Measurements from ENCODE around the gene DLG5.

The DLG5 gene

DNA sequence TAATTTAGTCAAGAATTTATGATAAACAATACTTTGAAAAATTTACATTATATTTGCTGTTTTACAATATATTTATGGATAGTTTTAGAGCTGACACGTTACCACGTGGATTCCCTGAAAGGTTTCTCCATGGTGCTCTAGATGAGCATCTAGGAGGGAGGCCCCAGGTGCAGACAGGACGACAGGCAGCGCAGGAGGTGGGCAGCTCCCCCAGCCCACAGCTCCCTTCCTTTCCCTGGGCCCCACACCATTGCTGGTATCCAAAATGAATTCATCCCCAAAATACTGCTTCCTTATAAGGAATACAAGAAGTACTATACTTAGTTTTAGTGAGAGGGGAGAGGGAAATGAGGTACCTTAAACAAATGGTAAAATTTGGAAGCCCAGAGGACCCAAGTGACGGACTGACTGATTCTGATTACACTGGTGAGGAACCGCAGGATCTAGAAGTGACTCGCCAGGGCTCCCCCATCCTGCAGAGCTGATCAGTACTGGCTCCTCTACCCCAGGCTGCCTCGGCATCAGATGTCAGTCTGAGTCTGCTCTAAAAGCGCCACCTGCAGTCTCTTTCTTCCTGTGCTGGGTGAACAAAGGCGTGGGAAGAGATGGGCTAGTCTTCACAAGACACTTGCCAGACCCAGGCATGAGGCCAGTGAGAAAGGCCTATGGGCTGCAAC lies 89.2 kb downstream of the DLG5 start:
- no peak for DNase-seq

DNA sequence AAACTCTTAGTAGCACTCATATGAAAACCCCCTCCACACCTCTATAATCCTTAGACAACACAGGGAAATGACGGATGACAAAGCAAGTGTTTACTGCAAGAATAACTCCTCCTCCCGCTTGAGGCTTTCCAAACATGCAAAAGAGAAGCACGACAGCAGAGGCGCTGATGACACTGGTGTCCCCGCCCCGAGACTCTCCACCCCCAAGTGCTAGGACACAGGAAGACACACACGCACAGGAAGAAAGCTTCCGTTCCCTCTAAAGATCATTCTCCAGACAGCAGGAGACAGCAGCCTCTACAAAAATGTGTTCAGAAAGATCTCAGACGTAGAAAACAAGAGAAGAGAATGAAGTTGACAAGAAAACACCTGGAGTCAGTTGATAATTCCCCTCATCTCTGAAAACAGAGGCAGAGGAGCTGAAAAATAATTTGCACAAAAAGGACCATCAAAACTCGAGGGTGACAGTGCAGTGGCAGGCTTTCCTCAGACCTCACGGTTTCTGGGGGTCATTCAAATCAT lies 90.2 kb downstream of the DLG5 start:
- DNase-seq, result no peak

DNA sequence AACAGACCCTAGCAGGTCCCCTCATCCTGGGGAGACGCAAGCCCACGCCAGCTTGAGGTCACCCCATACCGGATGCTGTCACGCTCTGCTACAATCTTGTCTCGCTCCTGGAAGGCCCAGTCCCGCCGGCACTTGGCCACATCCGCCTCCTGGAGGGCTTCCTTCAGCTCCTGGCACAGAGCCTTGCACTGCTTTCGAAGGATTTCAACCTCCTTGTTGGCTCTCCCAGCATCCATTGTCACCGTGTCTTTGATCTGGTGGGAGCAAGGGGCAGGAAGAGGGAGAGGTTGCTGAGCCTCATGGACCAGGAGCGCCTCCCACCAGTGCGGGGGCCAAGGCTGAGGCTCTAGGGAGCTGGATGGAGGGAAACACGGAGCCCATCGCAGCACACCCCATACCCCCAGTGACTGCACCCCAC lies 90.9 kb downstream of the DLG5 start:
- DNase-seq, result no peak

DNA sequence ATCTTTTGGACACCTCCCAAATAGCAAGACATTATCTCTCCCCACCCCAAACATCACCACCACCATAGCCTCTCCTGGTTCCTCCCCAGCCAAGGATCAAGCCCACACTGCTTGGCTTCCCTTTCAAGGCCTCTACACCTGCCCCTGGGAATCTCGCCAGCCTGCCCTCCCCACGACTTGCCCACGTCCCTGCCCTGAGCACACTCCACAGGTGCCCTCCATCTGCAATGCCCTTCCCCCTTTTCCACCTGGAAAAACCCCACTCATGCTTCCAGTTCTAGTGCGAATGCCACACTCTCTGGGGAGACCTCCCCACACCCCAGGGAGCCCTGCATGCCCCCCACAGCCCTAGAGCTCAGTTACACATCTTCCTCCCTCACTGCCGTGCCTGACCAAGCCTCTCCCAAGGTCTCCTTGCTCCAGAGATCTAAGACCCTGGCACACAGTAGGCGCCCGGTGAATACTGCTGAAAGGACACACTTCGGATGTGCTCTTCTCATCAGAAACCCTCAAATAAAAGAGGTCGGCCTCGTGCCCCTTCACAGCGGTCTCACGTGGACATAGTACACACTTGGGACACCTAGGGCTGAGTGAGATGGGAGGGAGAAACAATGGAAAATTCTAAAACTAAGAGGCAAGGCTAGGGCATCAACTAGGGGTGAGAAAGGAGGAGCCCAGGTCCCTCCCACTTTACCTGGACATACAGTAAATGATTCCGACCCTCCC lies 91.4 kb downstream of the DLG5 start:
- DNase-seq, result no peak

DNA sequence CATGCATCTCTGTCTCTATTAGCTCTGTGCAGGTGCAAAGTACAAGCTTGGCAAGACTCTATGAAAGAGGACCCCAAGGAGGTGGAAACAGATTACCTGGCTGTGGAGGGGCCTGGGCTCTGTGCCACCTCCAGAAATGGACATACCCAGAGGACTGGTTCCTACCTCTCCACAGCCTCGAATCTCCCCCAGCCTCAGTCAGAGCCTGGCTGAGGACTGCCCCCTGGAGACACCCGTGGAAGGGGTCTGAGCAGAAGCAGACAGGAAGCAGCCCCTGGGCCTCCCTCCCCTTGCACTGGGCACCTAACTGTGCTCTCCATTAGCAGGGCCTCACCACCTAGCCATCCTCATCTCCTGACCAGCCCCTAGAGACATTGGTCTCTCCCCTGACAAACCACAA lies 92.0 kb downstream of the DLG5 start:
- no peak for DNase-seq

DNA sequence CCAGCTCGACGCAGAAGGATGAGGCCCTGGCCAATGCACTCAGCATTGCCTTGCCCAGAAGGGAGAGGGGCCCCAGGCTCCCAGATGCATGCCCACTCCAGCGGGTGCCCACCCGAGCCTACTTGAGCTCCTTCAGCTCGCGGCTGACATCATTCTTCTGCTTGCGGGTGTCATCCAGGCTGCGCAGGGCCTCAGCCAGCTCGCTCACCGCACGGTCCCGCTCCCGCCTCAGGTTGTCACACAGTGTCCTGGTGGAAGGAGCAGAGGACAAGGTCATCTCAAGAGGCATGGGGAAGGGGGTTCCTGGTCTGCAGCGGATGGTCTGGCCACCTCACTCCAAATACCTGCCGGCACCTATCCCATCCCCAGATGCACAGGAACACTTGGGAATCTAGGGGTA lies 92.8 kb downstream of the DLG5 start:
- DNase-seq, result no peak

DNA sequence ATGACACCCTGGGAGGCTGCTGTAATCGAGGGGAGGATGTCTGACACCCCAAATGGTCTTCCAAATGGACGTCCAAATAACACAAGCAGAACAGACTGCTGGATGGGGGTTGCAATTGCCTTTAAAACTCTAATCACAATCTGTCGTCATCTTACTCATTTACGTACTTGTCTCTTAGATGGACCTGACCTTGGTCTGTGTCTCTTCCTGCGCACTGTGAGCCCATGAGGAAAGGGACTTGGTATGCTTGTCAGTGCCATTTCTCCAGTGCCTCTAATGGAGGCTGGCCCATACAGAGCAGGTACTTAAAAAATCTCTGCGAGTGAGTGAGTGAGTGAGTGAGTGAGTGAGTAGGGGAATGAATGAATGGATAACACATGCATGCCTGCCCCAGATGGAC lies 93.3 kb downstream of the DLG5 start:
- DNase-seq, result no peak

DNA sequence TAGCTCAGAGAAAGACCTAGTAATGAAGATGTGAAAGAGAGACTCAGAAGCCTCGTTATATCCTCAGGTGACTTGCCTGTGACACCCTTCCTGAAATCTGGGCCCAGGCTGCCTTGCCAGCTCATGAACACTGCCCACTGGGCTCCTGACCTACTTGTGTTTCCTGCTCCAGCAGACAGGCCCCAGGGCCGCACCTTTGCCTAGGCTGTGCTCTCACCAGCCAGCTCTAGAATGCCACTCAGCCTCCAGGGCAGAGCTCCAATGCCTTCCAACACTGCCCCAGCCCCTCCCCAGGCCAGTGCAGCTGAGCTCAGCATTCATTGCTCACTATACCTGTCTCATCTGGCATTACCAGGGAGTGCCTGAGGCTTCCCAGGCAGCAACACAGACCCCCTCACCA lies 94.3 kb downstream of the DLG5 start:
- no peak for DNase-seq

DNA sequence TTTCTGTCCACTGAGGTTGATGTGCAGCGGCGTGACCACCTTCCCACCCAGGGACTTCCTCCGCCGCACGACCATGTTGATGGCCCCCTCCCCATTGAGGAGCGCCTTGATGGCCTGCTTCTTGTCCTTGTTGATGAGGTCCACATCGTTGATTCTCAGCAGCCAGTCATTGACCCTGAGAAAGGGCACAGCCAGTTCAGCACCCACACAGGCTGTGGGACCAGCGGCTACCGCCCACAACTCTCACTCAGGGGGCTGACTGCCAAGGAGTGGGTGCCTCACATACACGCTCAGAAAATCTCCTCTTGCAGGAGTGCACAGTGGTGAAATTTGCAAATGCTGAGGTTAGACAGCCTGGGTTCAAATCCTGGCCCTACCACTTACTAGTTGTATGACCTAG lies 97.2 kb downstream of the DLG5 start:
- DNase-seq, result no peak

DNA sequence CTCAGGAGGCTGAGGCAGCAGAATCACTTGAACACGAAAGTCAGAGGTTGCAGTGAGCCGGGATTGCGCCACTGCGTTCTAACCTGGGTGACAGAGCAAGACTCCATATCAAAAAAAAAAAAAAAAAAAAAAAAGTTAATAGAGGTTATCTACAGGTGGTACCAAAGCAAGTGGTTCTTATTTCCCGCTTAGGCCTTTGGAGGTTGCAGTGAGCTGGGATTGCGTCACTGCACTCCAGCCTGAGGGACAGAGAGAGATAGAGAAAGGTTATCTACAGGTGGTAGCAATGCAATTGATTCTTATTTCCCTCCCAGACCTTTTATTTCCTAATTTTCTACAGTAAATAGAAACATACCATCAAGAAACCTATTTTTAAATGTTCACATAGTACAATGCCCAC lies 98.2 kb downstream of the DLG5 start:
- no peak for DNase-seq

DNA sequence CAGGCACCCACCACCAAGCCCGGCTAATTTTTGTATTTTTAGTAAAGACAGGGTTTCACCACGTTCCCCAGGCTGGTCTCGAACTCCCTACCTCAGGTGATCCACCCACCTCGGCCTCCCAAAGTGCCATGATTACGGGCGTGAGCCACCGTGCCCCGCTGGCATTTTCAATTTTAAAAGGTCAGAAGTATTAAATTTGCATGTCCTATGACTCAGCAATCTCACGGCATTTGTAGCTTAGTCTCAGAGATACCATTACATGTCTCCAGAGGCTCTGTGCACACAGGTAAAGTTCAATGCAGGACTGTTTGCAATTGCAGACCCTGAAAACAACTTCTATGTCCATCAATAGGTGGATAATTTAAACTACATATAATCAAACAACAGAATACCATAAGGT lies 99.2 kb downstream of the DLG5 start:
- DNase-seq, result no peak

DNA sequence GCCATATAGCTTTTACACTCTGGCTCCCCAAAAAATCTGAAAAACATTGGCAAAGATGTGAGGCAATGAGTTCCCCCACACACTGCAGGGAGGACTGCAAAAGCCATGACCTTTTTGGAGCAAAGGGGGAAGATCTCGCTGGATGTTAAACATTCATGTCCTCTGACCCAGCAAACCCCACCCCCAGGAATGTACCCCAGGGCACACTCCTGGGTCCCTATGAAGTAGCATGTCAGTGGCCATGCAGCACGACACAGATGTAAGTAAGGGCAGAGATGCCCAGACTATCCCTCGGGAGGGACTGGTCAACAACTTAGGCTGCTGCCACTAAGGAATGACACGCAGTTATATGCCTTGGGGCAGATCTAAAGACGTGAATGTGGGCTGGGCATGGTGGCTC lies 100.6 kb downstream of the DLG5 start:
- no peak for DNase-seq

DNA sequence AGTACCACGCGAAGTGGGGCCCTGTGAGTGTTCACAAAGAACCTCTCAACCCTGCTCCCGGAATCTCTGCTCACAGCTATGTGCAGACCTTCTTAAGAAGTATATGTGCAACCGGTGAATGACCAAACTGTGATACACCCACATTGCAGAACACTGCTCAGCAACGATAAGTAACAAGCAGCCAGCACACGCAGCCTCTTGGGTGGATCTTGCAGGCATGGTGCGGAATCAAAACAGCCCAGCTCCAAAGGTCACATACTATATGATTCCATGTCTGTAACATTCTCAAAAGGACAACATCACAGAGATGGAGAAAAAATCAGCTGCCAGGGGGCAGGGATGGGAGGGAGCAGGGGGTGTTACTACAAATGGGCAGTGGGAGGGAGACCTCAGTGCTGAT lies 101.6 kb downstream of the DLG5 start:
- no peak for DNase-seq

DNA sequence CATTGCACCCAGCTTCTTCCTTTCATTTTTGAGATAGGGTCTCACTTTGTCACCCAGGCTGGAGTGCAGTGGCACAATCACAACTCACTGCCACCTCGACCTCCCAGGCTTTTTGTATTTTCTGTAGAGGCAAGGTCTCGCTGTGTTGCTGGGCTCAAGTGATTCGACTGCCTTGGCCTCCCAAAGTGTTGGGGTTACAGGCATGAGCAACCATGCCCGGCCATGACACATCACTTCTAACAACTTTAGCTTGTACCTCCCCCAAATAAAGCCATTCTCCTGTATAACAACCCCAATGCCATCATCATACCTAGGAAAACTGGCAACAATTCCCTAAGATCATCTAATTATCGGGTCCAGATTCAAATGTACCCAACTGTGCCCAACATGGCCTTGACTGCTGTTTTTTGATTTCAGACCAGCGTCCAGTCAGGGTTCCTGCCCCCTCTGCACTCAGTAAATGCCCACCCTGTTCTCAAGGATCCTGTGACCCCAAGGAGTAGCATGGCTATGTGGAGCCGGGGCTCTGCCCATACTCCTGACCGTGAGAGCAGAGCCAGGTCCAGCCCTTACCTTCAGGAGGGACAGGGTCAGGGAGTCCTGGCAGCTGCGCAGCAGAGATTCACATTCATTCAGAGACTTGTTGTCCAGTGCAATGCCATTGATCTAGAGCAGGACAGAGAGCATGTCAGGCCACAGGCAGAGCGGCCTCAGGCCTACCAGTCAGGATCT lies 102.6 kb downstream of the DLG5 start:
- no peak for DNase-seq

DNA sequence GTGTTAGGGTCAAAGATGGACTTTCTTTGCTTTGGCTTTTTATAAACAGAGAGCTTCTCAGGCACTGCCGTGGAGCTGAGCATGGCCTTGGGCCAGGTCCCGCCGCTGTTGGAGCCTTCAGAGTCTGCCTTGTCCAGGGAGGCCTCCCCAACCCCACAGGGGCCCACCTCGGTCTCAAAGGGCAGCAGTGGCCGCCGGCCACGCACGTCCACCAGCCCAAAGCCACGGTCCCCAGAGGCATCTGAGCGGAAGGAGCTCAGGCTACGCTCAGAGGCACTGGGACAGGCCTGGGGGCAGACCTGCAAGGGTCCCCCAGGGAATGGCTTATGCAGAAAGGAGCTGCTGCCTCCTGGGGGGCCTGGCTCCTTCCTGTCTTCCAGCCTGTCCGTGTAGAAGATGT lies 105.0 kb downstream of the DLG5 start:
- no peak for DNase-seq

DNA sequence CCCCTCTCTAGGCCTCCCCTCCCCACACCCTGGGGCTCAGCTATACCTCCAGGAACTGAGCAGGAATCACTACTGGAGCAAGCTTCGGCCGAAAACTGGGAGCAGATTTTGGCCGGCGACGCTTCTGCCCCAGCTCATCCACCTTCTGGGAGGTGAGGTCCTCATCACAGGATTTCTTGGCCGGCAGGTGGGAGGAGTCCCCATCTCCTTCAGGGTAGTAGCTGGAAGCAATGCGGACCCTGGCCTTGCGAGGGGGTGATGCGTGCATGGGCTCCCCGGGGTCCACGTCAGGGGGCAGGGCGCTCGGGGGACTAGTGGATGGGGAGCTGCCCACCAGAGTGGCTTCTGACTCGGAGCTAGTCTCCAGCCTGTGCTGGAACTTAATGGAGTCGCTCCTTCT lies 105.5 kb downstream of the DLG5 start:
- no peak for DNase-seq

DNA sequence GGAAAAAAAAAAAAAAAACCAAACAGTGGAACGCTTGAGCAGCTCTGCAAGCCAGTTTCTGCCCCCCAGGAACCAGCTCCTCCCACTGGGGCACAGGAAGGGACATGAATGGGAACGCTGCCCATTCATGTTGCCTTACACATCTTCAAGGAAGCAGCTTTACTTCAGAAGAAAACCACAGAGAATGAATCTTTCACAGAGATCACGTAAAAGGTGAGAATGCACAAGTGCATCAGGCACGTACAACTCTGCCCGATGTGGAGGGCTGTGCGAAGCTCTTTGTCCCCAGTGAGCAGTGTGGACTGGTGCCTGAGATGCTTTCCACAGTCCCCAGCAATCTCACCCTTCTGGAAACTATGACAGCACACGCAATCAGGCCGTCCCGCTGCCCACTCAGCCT lies 106.2 kb downstream of the DLG5 start:
- DNase-seq, result no peak

DNA sequence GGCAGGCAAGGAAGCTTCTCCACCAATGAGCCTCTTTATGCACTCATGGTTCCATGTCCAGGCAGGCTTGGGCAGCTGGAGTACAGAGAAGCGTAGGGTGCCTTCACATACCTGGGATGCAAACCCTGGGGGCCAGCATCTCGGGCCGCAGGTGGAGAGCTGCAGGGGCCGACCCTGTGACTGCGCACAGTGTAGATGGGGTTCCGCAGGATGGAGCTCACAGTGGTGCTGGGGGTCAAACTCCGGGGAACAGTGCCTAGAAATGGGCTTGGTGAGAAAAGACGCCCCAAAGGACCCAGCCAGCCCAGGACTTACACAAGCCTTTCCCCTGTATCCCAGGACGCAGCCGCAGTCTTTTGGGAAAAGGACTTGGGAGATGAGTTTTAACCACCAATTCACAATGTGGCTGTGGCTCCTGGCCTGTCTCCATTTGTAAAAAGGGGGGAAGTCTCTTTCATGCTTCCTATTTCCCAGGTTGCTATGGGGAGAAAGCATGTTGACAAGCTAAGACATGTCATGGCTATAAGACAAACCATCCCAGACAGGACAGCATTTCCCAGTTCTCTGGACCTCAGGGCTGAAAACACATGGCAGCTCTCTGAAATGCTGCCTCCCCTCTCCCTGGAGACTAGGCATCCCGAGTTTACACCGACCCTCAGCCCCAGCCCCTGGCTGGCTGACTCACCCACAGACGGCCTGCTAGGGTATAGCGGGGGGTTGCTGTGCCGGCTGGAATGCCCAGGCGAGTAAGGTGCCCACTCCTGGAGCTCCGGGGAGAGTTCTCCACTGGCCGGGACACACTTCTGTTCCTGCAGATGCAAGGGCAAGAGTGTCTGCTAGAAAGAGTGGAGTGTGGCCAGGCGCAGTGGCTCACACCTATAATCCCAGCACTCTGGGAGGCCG lies 107.1 kb downstream of the DLG5 start:
- no peak for DNase-seq

DNA sequence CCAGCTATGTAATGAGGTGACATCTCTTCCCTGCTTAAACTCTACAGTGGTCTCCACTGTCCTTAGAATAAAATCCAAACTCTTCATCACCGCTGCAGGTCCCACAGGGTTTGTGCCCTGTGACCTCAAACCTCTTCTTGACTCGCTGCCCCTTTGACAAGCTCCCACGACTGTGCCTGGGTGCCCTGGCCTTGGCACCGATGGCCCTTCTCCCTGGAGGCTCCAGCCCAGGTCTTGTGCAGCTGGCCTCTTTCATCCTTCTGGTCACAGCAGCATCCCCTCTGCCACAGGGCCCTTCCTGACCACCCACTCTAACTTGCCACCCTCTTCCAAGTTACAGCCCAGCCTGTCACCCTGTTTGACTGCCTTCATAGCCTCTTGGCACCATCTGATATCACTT lies 108.2 kb downstream of the DLG5 start:
- DNase-seq, result no peak

DNA sequence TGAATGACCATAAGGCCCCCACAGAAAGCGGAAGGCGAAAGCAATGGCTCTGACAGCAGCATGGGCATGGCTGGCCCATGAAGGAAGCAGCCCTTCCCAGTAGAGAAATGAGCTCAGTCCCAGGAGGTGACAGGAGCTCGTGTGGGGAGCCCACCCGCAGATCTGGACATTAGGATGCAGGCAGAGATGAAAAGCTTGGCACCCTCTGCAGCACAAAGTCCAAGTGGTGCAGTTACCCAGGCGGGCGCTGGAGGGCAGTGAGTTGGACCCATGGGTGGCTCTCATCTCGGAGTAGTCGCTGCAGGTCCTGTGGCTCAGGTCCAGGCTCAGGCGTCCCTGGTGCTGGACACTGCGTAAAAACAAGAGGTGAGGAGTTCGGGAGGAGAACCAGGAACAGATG lies 109.0 kb downstream of the DLG5 start:
- DNase-seq, result no peak

DNA sequence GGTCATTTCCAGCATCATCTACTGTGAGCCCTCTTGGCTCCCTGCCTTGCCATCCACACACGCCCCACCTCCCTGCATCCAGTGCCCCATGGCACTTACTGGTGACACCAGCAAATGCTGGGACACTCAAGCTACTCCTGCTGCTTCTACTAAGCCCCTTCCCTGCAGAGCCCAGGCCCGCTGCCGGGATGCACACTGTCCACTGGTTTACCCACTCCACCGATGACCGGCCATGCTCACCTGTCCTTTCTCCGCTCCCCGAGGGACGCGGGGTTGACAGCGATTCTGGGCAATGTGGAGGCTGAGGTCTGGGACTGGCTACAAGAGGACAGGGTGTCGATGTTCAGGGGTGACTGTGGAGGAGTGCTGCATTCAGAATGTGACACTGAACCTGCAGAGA lies 110.2 kb downstream of the DLG5 start:
- no peak for DNase-seq

DNA sequence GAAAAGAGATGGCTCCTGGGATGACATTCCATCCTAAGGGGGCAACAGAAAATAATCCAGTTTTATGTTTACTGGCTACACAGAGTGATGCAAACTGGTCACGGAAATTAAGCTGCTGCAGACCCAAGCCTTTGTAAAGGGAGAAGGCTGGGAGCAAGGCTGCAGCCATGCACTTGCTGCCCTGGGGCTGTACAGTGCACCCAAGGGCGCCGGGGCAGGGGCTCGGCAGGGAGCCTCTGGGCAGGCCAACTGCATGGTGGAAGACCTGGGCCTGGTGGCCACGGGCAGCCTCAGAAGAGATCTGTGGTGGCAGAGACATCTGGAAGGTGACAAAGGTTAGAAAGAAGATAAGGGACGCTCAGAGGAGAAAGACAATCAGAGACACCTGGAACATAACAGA lies 113.8 kb downstream of the DLG5 start:
- DNase-seq, result no peak

DNA sequence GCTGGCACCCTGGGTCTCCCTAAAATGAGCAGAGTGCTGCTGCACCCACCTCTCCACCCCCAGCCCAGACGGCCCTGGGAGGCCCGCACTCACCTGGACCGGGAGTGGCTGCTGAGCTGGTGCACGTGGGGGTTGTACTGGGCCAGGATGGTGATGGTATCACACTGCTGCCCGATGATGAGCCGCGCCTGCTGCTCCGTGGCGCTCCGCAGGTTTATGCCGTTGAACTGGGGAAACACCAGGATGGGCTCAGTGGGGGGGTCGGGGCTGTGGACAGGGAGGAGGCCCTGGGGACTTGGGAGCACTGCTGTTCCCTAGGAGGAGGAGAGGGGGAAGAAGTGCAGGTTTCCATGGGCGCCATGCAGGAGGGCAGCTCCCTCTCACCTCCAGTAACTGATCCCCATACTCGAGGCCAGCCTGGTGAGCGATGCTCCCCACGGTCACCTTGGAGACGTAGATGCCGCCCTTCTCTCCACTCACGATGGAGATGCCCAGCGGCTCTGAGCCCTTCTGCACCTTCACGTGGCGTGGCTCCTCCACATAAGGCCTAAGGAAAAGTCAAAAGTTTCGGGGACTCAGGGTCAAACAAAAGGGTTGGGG lies 114.6 kb downstream of the DLG5 start:
- DNase-seq, result no peak

All from NCI-H774 (cell line).